GM21367 (cell line): Measurements from ENCODE around the gene FAM24B.

Experiments used
- ATAC-seq: cut with Tn5 transposase; IDR thresholded peaks from one replicate; pipeline ENCODE4 v1.9.1; 2021; ENCODE audit not compliant: unreplicated experiment

FAM24B gene

DNA sequence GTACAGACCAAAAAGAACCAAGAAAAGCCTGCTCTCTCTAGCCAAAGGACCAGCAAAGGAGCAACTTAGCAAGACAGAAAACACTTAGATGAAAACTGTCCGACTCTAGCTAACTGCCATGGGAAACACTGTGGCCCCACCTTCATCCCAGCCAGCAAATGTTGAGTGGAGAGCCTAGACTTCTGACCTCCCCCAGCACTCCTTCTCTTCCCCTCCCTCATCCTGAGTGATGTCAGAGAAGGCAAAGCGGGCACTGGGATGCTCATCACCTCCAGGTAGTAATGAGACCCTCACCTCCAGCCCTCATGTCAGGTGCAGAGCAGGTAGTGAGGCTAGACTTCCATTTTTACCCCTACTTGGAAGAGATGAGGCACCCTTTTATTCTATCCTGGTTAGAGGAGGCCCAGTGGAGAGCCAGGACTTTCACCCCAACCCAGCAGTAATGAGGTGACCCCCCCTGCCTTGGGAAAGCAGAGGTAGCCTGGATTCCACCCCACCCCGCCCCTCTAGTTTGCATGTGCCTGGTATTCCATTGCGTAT lies 50.6 kb downstream of the FAM24B start:
- no peak for ATAC-seq

DNA sequence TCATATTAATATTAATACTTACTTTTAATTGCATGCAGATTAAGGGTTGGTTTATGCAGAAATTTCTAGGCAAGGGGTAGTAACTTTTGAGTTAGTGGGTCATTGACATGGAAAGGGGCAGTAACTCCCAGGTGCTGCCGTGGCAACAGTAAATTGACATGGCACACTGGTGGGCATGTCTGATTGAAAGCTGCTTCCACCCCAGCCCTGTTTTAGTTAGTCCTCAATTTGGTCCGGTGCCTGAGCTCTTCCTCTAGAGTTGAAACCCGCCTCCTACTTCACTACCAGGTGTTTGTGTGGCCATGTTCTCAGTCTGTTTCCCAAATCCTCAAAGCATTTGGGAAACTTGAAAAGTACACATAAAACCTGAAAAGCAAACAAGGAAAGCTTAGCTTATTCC lies 52.1 kb downstream of the FAM24B start:
- ATAC-seq, result no peak

DNA sequence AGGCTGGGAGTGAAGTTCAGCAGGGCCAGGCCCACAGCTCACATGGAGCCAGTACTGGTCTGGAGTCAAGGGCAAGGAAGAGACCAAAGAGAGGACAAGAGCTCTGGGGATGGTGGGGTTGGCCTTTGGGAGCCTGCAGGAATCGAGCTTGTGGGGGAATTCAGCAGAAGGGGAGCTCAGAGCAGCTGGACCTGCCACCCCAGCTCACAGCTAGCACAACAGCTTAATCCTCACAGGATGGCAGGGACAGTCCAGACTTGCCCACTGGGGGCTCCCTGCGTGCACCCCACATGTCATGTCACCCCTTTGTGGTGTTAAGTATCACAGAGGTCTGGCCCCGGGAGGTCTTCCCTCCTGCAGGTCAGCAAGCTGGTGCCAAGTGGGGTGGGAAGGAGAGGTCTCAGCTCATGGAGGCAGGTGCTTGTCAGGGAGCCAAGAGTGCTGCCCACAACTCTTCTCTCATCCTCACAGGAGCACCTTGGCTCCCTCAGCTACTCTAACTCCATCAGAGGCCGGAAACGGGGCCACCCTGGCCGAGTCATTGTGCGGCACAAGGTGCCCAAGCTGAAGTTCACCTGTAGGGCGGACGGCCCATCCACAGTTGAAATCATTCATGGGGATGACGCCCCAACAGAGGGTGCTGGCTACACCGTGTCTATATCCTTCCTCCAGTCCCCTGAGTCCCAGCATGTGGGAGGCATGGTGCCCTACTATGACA lies 56.2 kb downstream of the FAM24B start:
- no peak for ATAC-seq

DNA sequence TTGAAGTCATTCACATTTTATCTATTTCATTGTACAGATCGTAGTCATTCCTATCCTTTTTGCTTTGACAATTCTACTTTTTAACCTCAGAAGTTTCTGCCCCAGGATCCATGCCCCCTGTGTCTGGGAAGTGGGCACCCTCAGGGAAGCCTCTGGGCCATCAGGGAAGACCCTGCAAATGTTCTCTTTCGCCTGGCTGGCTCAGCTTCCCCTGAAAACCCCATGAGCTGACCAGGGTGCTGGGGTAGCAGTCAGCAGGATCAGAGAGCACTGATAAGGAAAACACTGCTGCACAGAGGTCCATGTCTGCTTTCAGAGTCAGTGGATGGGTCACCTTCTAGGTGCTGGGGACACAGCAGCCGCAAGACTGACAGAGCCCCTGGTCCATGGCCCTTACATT lies 57.6 kb downstream of the FAM24B start:
- no peak for ATAC-seq

DNA sequence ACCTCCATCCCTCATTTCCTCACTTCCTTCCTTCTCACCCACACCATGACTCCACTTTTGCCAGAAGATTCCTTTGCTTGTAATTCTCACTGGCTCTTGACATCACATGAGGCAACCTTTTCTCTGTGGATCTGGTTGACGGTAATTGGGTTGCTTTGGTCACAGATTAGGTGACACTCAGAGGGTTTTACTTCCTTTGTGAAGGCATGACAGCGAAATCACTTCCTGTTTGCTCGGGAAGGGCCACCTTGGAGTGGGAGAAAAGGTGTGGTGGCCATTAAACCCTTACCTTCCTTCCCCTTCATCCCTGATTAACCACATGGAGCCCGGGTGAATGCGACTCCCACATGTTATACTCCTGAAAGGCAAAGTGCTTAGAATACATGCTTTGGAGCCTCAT lies 63.9 kb downstream of the FAM24B start:
- ATAC-seq, result no peak

DNA sequence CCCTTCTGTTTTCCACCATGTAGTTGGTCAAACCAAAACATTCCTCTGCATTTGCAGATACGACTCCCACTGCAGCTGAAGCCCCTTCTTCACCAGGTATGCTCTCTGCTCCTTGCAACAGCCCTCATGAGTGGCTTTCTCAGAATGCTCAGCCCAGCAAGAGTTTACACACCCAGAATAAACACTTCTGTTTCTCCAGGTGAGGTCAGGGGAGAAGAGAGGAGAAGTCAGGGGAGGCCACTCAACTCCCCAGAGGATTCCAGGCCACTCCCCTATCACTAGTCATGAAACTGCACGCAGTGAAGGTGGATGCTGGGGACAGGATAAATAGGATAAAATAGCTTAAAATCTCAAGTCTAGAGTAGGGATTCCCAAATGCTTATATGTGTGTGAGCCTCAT lies 64.9 kb downstream of the FAM24B start:
- no peak for ATAC-seq

DNA sequence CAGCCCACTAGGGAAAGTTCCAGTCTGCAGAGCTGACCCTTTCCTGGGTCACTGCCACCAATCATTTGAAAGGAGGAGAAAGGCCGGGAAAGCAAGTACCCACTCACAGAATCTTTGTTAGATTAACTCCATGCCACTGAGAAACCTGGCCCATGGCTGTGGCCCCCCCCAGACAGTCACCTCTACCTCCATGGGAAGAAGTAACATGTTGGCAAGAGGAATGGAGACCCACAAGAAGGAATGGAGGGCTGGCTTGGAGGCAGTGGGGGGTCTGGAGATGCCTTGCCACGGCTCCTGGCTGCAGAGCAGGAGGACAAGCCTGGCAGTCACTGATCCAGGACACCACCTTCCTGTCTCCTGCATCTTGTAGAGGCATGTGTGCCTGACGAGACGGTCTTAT lies 66.6 kb downstream of the FAM24B start:
- no peak for ATAC-seq

DNA sequence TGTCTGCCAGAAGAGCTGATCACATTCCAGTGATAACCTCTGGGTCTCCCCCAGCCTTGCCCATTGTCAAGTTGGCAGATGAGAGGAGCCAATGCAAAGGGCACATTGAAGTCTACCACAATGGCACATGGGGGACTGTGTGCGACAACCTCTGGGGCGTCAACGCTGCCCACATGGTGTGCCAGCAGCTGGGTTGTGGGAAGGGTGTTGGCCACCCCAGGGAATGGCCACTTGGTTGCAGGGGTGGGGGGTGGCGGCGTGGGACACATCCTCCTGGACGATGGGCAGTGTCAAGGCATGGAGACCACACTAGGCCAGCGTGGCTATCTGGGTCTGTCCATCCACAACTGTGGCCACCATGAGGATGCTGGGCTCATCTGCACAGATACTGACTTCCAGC lies 77.1 kb downstream of the FAM24B start:
- ATAC-seq, result no peak
